Neural cell (in vitro differentiated cells): ENCODE results near the gene ROR1.

Experiments used
- EP300 ChIP-seq: fragments of 450-650 bp; conservative IDR thresholded peaks from 2 replicates; pipeline ENCODE4 v1.6.1; 2014; ENCODE audit warnings: antibody characterized with exemption, mild to moderate bottlenecking, moderate library complexity; ENCODE audit not compliant: poor library complexity, severe bottlenecking
- EZH2 ChIP-seq: fragments of 200-600, 300-800 bp; shearing (Covaris generic), sonication (generic); IDR thresholded peaks from 2 replicates; pipeline ENCODE4 v1.6.1; 2014; ENCODE audit warnings: antibody characterized with exemption, low read length, borderline replicate concordance, mild to moderate bottlenecking; ENCODE audit not compliant: insufficient read depth, poor library complexity, severe bottlenecking
- MXI1 ChIP-seq: fragments of 450-650 bp; conservative IDR thresholded peaks from 2 replicates; pipeline ENCODE4 v1.6.1; 2014; ENCODE audit warnings: antibody characterized with exemption, mild to moderate bottlenecking; ENCODE audit not compliant: poor library complexity, severe bottlenecking
- POLR2AphosphoS5 ChIP-seq: IDR thresholded peaks from 2 replicates; pipeline ENCODE4 v1.6.1; 2012
- SMC3 ChIP-seq: fragments of 450-650 bp; conservative IDR thresholded peaks from 2 replicates; pipeline ENCODE4 v1.6.1; 2014; ENCODE audit warnings: antibody characterized with exemption, mild to moderate bottlenecking, moderate library complexity; ENCODE audit not compliant: poor library complexity
- TAF1 ChIP-seq: IDR thresholded peaks from 2 replicates; pipeline ENCODE4 v1.6.1; 2012; ENCODE audit warnings: low read depth
- TF ChIP-seq, protein P1 (sequence below): fragments of 450-650 bp; IDR thresholded peaks from 2 replicates; pipeline ENCODE4 v1.5.1; 2014; ENCODE audit warnings: antibody characterized with exemption, mild to moderate bottlenecking, moderate library complexity; ENCODE audit not compliant: poor library complexity, severe bottlenecking
- TF ChIP-seq, protein P2 (sequence below): IDR thresholded peaks from 2 replicates; pipeline ENCODE4 v1.6.1; 2012; ENCODE audit warnings: borderline replicate concordance

DNA sequence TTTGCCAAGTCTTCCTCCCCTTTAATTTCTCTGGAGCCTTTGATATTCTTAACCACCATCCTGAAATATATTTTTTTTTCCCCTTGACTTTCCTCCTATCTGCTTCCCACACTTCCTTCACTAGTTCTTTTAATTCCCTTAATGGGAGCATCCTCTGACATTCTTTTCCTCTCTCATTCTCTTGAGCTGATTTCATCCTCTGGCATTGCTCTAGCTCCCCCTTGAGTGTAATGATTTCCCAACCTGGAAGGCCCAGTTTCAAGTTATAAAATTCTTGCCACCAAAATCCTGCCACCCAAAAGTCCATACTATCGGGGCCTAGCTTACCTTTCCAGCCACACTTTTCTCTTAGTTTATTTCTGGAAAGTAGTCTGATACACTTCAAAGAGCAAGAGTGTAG lies 390.2 kb downstream of the ROR1 start:
- TF ChIP-seq EP300 (no peak), MXI1 (no peak), POLR2AphosphoS5 (no peak), EZH2 (no peak), TAF1 (no peak), SMC3 (no peak)
- TF ChIP-seq, protein P1, sequence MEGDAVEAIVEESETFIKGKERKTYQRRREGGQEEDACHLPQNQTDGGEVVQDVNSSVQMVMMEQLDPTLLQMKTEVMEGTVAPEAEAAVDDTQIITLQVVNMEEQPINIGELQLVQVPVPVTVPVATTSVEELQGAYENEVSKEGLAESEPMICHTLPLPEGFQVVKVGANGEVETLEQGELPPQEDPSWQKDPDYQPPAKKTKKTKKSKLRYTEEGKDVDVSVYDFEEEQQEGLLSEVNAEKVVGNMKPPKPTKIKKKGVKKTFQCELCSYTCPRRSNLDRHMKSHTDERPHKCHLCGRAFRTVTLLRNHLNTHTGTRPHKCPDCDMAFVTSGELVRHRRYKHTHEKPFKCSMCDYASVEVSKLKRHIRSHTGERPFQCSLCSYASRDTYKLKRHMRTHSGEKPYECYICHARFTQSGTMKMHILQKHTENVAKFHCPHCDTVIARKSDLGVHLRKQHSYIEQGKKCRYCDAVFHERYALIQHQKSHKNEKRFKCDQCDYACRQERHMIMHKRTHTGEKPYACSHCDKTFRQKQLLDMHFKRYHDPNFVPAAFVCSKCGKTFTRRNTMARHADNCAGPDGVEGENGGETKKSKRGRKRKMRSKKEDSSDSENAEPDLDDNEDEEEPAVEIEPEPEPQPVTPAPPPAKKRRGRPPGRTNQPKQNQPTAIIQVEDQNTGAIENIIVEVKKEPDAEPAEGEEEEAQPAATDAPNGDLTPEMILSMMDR: no peak
- TF ChIP-seq, protein P2, sequence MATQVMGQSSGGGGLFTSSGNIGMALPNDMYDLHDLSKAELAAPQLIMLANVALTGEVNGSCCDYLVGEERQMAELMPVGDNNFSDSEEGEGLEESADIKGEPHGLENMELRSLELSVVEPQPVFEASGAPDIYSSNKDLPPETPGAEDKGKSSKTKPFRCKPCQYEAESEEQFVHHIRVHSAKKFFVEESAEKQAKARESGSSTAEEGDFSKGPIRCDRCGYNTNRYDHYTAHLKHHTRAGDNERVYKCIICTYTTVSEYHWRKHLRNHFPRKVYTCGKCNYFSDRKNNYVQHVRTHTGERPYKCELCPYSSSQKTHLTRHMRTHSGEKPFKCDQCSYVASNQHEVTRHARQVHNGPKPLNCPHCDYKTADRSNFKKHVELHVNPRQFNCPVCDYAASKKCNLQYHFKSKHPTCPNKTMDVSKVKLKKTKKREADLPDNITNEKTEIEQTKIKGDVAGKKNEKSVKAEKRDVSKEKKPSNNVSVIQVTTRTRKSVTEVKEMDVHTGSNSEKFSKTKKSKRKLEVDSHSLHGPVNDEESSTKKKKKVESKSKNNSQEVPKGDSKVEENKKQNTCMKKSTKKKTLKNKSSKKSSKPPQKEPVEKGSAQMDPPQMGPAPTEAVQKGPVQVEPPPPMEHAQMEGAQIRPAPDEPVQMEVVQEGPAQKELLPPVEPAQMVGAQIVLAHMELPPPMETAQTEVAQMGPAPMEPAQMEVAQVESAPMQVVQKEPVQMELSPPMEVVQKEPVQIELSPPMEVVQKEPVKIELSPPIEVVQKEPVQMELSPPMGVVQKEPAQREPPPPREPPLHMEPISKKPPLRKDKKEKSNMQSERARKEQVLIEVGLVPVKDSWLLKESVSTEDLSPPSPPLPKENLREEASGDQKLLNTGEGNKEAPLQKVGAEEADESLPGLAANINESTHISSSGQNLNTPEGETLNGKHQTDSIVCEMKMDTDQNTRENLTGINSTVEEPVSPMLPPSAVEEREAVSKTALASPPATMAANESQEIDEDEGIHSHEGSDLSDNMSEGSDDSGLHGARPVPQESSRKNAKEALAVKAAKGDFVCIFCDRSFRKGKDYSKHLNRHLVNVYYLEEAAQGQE: no peak
